CD14-positive monocyte (primary cell): ENCODE results near the gene IQUB. TPM values are rescaled to one million over a fixed set of nuclear protein-coding genes. Genes with fewer than 3 reads are reported as not detected.

Experiments used
- DNase-seq, 3 donors: peaks; one replicate each; pipeline ENCODE4 v3.0.0-alpha.2; 2011 to 2022
- H2AFZ ChIP-seq: 2 replicates; pipeline ENCODE4 v1.6.0; 2012; ENCODE audit warnings: mild to moderate bottlenecking, low read depth, low read length, inconsistent platforms; ENCODE audit not compliant: insufficient read depth, poor library complexity, severe bottlenecking
- H3K27ac ChIP-seq, 2 donors: 1 replicate in 1 of 2; 2 replicates in 1 of 2; pipeline ENCODE4 v1.5.1; 2012 to 2013; ENCODE audit warnings: low read length in 2 of 2, control low read depth in 1 of 2, inconsistent platforms in 1 of 2, low read depth in 1 of 2, mild to moderate bottlenecking in 1 of 2
- H3K27me3 ChIP-seq, 2 donors: one replicate each; pipeline versions ENCODE4 v1.6.0 to v1.6.1; 2011 to 2013; ENCODE audit warnings: low read length in 2 of 2; ENCODE audit not compliant: control insufficient read depth in 2 of 2, insufficient read depth in 2 of 2
- H3K36me3 ChIP-seq, 2 donors: replicated peaks in 1 of 2; 1 replicate in 1 of 2; 2 replicates in 1 of 2; pipeline versions ENCODE4 v1.5.1 to v1.6.1; 2012 to 2013; ENCODE audit warnings: low read length in 2 of 2, control low read depth in 1 of 2, inconsistent platforms in 1 of 2, mild to moderate bottlenecking in 1 of 2; ENCODE audit not compliant: insufficient read depth in 2 of 2, control insufficient read depth in 1 of 2
- H3K4me1 ChIP-seq, 2 donors: 1 replicate in 1 of 2; 2 replicates in 1 of 2; pipeline versions ENCODE4 v1.5.1 to v1.6.1; 2012 to 2013; ENCODE audit warnings: low read length in 2 of 2, control low read depth in 1 of 2, inconsistent platforms in 1 of 2, mild to moderate bottlenecking in 1 of 2, moderate library complexity in 1 of 2; ENCODE audit not compliant: insufficient read depth in 2 of 2, control insufficient read depth in 1 of 2
- H3K4me2 ChIP-seq: replicated peaks from 2 replicates; pipeline ENCODE3; 2012; ENCODE audit warnings: low read length, moderate library complexity, mild to moderate bottlenecking; ENCODE audit not compliant: poor library complexity, severe bottlenecking; ENCODE audit errors: extremely low read depth
- H3K4me3 ChIP-seq, 3 experiments: fragments of 200-600 bp in 1 of 3; sonication (generic) in 1 of 3; replicated peaks in 1 of 3; 1 replicate in 2 of 3; 2 replicates in 1 of 3; pipeline ENCODE4 v1.5.1; 2011 to 2013; ENCODE audit warnings: low read length in 3 of 3, mild to moderate bottlenecking in 3 of 3, control low read depth in 2 of 3, low read depth in 2 of 3, inconsistent platforms in 1 of 3, moderate library complexity in 1 of 3
- H3K79me2 ChIP-seq: 2 replicates; pipeline ENCODE4 v1.6.0; 2012; ENCODE audit warnings: mild to moderate bottlenecking, control low read depth, inconsistent platforms, low read length, moderate library complexity; ENCODE audit not compliant: insufficient read depth
- H3K9ac ChIP-seq: 2 replicates; pipeline ENCODE4 v1.6.0; 2017; ENCODE audit warnings: low read length, mild to moderate bottlenecking; ENCODE audit not compliant: insufficient read depth, poor library complexity, severe bottlenecking
- H3K9me3 ChIP-seq, 2 donors: replicated peaks in 1 of 2; 1 replicate in 1 of 2; 2 replicates in 1 of 2; pipeline versions ENCODE4 v1.5.1 to v1.6.1; 2012 to 2013; ENCODE audit warnings: low read length in 2 of 2, control low read depth in 1 of 2; ENCODE audit not compliant: control insufficient read depth in 1 of 2, insufficient read depth in 1 of 2
- H4K20me1 ChIP-seq: 2 replicates; pipeline ENCODE4 v1.6.0; 2012; ENCODE audit warnings: mild to moderate bottlenecking, low read length, control low read depth, moderate library complexity; ENCODE audit not compliant: insufficient read depth
- H3K27ac Mint-ChIP-seq, 7 donors: one replicate each; pipeline ENCODE4 v1.8.0; 2020; ENCODE audit warnings: mild to moderate bottlenecking in 7 of 7, mixed read lengths in 7 of 7, moderate library complexity in 6 of 7, inconsistent platforms in 2 of 7
- H3K27me3 Mint-ChIP-seq, 3 donors: one replicate each; pipeline ENCODE4 v1.8.0; 2021 to 2022; ENCODE audit warnings: low read depth in 3 of 3, mild to moderate bottlenecking in 3 of 3, mixed read lengths in 3 of 3, moderate library complexity in 3 of 3, inconsistent platforms in 1 of 3
- H3K36me3 Mint-ChIP-seq, 2 donors: one replicate each; pipeline ENCODE4 v1.8.0; 2020; ENCODE audit warnings: mixed read lengths in 2 of 2, inconsistent platforms in 1 of 2, mild to moderate bottlenecking in 1 of 2
- H3K4me1 Mint-ChIP-seq: one replicate; pipeline ENCODE4 v1.8.0; 2020; ENCODE audit warnings: mild to moderate bottlenecking, mixed read lengths
- H3K4me3 Mint-ChIP-seq, 2 donors: one replicate each; pipeline ENCODE4 v1.8.0; 2020; ENCODE audit warnings: mild to moderate bottlenecking in 2 of 2, mixed read lengths in 2 of 2, moderate library complexity in 1 of 2
- H3K9me3 Mint-ChIP-seq, 7 donors: one replicate each; pipeline ENCODE4 v1.8.0; 2020 to 2022; ENCODE audit warnings: mixed read lengths in 7 of 7, mild to moderate bottlenecking in 6 of 7, moderate library complexity in 6 of 7, inconsistent platforms in 2 of 7
- WGBS: methylation state at CpG from one replicate; pipeline ENCODE4 v1.1.5; 2013; ENCODE audit warnings: missing lambda C conversion rate; ENCODE audit not compliant: insufficient coverage; 5-methylcytosine and 5-hydroxymethylcytosine counted together
- intact Hi-C, 2 donors: fragments of 100-400 bp; cut with micrococcal nuclease; formaldehyde crosslinking; loops; one replicate each; pipeline versions ENCODE4 v1.15.0 to v1.15.1; 2023
- polyA plus RNA-seq, 3 donors: library from polyadenylated mRNA; depleted of rRNA in 1 of 3; unstranded in 2 of 3; stranded (reverse) in 1 of 3; fragments of 300-500 nt in 2 of 3; fragments of >200 nt in 1 of 3; fragmentation: Illumina TruSeq in 2 of 3; gene quantifications; 1 replicate in 2 of 3; 2 replicates in 1 of 3; pipeline ENCODE4 v1.2.3, GENCODE V29; 2012 to 2021
- TF ChIP-seq, protein P1 (sequence below): fragments of 200-600 bp; IDR thresholded peaks from one replicate; pipeline ENCODE4 v1.8.0; 2022; ENCODE audit warnings: antibody characterized with exemption, mild to moderate bottlenecking

The IQUB gene
- polyA plus RNA-seq, 3 donors, result 0.07 TPM; not detected in 2

DNA sequence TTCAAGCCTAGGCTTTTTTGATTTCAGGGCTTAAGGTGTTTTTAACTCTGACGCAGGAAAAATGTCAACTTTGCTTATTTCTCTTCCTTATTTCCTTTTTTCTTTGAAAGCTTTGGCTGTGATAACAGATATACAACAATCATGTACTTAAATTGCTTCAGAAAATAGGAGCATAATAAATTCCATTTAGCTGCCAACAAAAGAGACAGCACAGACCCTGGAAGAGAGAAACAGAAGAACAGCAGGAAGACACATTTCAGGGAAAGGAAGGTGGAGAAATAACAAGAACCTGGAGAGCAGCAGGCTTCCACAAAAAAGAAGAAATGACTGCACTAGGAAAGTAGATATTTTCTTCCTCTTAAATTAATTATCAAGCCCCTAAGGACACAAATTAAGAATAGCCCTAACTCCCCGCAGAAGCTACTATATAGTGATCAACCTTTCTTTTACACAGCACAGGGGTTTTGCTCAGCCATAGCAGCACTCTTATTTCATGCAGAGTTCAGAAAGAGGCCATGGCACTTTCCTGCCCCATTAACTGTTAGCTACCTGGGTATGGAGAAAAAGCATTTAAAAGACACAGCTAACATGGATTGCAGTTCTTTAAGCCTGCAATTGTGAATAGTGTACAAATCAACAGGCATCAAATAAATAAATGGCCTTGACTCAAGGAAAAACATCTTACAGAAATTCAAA, 61.5 kb downstream of the IQUB start:
- no peaks in the 10 kb centered on the region for H3K36me3 Mint-ChIP-seq
- no peaks in the 10 kb centered on the region for H3K27me3 ChIP-seq
- no peak overlapping the region for H3K4me2 ChIP-seq
- H3K27me3 Mint-ChIP-seq, result no peaks in the 10 kb centered on the region
- no peaks in the 10 kb centered on the region for H3K36me3 ChIP-seq
- no peaks in the 10 kb centered on the region for H3K4me1 ChIP-seq
- no CpG with 5 or more reads among the region's 2 CpGs for WGBS
- peaks cover 0 to 6% (median 2%) of the 10 kb centered on the region in 7 donors for H3K9me3 Mint-ChIP-seq
- H3K4me1 Mint-ChIP-seq, result no peaks in the 10 kb centered on the region
- intact Hi-C loops, result no loop called here
- no peak overlapping the region for H3K4me3 ChIP-seq
- H3K9me3 ChIP-seq, result no peaks in the 10 kb centered on the region
- H3K9ac ChIP-seq, result no peak overlapping the region
- H3K4me3 Mint-ChIP-seq, result no peak overlapping the region
- no peaks in the 10 kb centered on the region for H3K79me2 ChIP-seq
- no peak overlapping the region for H3K27ac ChIP-seq
- no peaks in the 10 kb centered on the region for H4K20me1 ChIP-seq
- TF ChIP-seq, protein P1, sequence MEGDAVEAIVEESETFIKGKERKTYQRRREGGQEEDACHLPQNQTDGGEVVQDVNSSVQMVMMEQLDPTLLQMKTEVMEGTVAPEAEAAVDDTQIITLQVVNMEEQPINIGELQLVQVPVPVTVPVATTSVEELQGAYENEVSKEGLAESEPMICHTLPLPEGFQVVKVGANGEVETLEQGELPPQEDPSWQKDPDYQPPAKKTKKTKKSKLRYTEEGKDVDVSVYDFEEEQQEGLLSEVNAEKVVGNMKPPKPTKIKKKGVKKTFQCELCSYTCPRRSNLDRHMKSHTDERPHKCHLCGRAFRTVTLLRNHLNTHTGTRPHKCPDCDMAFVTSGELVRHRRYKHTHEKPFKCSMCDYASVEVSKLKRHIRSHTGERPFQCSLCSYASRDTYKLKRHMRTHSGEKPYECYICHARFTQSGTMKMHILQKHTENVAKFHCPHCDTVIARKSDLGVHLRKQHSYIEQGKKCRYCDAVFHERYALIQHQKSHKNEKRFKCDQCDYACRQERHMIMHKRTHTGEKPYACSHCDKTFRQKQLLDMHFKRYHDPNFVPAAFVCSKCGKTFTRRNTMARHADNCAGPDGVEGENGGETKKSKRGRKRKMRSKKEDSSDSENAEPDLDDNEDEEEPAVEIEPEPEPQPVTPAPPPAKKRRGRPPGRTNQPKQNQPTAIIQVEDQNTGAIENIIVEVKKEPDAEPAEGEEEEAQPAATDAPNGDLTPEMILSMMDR, result no peak
- no peak overlapping the region for H2AFZ ChIP-seq
- no peak overlapping the region for H3K27ac Mint-ChIP-seq
- no peak for DNase-seq

DNA sequence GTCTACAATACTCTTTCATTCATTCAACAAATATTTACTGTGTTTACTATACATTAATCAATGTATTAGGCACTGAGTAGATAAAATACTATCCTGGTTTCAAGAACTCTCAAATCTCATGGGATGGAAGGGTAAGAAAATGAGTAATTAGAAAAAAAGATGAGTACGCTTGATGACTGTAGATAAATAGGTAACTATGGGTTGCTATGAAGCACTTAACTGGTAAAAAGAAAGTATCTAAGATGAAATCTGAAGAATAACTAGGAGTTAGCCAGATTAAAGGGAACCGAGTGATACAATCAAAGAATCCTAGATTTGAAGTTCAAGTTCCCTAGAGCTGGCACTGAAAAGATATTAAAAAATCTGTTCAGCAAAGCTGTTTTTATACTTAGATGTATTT, 62.1 kb downstream of the IQUB start:
- no peaks in the 10 kb centered on the region for H3K27me3 ChIP-seq
- Mint-ChIP-seq H3K4me3 (no peak overlapping the region), H3K4me1 (no peaks in the 10 kb centered on the region), H3K9me3 (peaks cover 0 to 8% (median 1%) of the 10 kb centered on the region in 7 donors), H3K36me3 (no peaks in the 10 kb centered on the region), H3K27me3 (no peaks in the 10 kb centered on the region), H3K27ac (no peak overlapping the region)
- no peaks in the 10 kb centered on the region for H3K4me1 ChIP-seq
- H2AFZ ChIP-seq, result no peak overlapping the region
- no peaks in the 10 kb centered on the region for H4K20me1 ChIP-seq
- DNase-seq, result no peak
- H3K79me2 ChIP-seq, result no peaks in the 10 kb centered on the region
- no peak overlapping the region for H3K9ac ChIP-seq
- no peaks in the 10 kb centered on the region for H3K36me3 ChIP-seq
- no peak overlapping the region for H3K4me3 ChIP-seq
- no peaks in the 10 kb centered on the region for H3K9me3 ChIP-seq
- TF ChIP-seq, protein P1, result no peak
- 86% methylated on average over 2 of the region's 2 CpGs for WGBS
- H3K4me2 ChIP-seq, result no peak overlapping the region
- intact Hi-C loops, result no loop called here
- no peak overlapping the region for H3K27ac ChIP-seq
